GM23338 (cell line): Measurements from ENCODE around the gene TYMS. TPM values are rescaled to one million over a fixed set of nuclear protein-coding genes. Genes with fewer than 3 reads are reported as not detected.

Experiments
- ATAC-seq: fragments of 200-7000 bp; cut with Tn5 transposase; 3 replicates; pipeline ENCODE4 v1.9.1; 2020
- DNase-seq: peaks from one replicate; pipeline ENCODE4 v3.0.0-alpha.2; 2015; ENCODE audit warnings: low spot score
- H2AFZ ChIP-seq: fragments of 200-600 bp; sonication (generic); 2 replicates; pipeline ENCODE4 v1.8.0; 2016; ENCODE audit warnings: antibody characterized with exemption, mild to moderate bottlenecking, moderate library complexity
- H3F3A ChIP-seq: fragments of 200-600 bp; sonication (generic); replicated peaks from 2 replicates; pipeline ENCODE4 v1.8.0; 2017; ENCODE audit warnings: antibody characterized with exemption, mixed run types, low read depth
- H3K27ac ChIP-seq: fragments of 200-600 bp; sonication (generic); 2 replicates; pipeline ENCODE4 v1.6.1; 2016; ENCODE audit warnings: low read depth
- H3K27me3 ChIP-seq: fragments of 200-600 bp; sonication (generic); 2 replicates; pipeline ENCODE4 v1.8.0; 2016; ENCODE audit warnings: mild to moderate bottlenecking, mixed run types, moderate library complexity; ENCODE audit not compliant: insufficient read depth
- H3K36me3 ChIP-seq: fragments of 200-600 bp; sonication (generic); 2 replicates; pipeline ENCODE4 v1.8.0; 2016; ENCODE audit warnings: mild to moderate bottlenecking; ENCODE audit not compliant: insufficient read depth
- H3K4me1 ChIP-seq: fragments of 200-600 bp; sonication (generic); 2 replicates; pipeline ENCODE4 v1.8.0; 2016; ENCODE audit warnings: mild to moderate bottlenecking, moderate library complexity; ENCODE audit not compliant: insufficient read depth
- H3K4me2 ChIP-seq: fragments of 200-600 bp; sonication (generic); 2 replicates; pipeline ENCODE4 v1.7.1; 2017; ENCODE audit warnings: mixed run types
- H3K4me3 ChIP-seq: fragments of 200-600 bp; sonication (generic); 2 replicates; pipeline ENCODE4 v1.6.1; 2016; ENCODE audit warnings: mixed run types
- H3K79me2 ChIP-seq: fragments of 200-600 bp; sonication (generic); replicated peaks from 2 replicates; pipeline ENCODE4 v1.8.0; 2017; ENCODE audit warnings: mild to moderate bottlenecking; ENCODE audit not compliant: insufficient read depth
- H3K9me2 ChIP-seq: fragments of 200-600 bp; sonication (generic); 2 replicates; pipeline ENCODE4 v1.8.0; 2017; ENCODE audit not compliant: insufficient read depth
- H4K20me1 ChIP-seq: fragments of 200-600 bp; sonication (generic); replicated peaks from 2 replicates; pipeline ENCODE4 v1.8.0; 2017; ENCODE audit warnings: mild to moderate bottlenecking; ENCODE audit not compliant: insufficient read depth
- H3K27ac Mint-ChIP-seq: 2 replicates; pipeline ENCODE4 v1.8.0; 2020; ENCODE audit warnings: inconsistent platforms, mild to moderate bottlenecking, moderate library complexity, mixed read lengths
- H3K27me3 Mint-ChIP-seq: 3 replicates; pipeline ENCODE4 v1.8.0; 2022; ENCODE audit warnings: low read depth, mild to moderate bottlenecking, moderate library complexity, mixed read lengths, inconsistent platforms; ENCODE audit not compliant: insufficient read depth, poor library complexity
- H3K36me3 Mint-ChIP-seq: 3 replicates; pipeline ENCODE4 v1.8.0; 2021; ENCODE audit warnings: low read depth, mild to moderate bottlenecking, inconsistent platforms, moderate library complexity, mixed read lengths
- H3K4me1 Mint-ChIP-seq: 3 replicates; pipeline ENCODE4 v1.8.0; 2020; ENCODE audit warnings: mild to moderate bottlenecking, inconsistent platforms, mixed read lengths
- H3K4me3 Mint-ChIP-seq: 3 replicates; pipeline ENCODE4 v1.8.0; 2021; ENCODE audit warnings: moderate library complexity, mild to moderate bottlenecking, inconsistent platforms, mixed read lengths
- H3K9me3 Mint-ChIP-seq: 3 replicates; pipeline ENCODE4 v1.8.0; 2020; ENCODE audit warnings: moderate library complexity, mild to moderate bottlenecking, inconsistent platforms, mixed read lengths
- CREB1 ChIP-seq: fragments of 250-450 bp; sonication (Bioruptor Pico); IDR thresholded peaks from 2 replicates; pipeline ENCODE4 v1.5.0; 2020; ENCODE audit warnings: low read depth, mild to moderate bottlenecking, moderate library complexity
- ETS1 ChIP-seq: IDR thresholded peaks from 2 replicates; pipeline ENCODE4 v1.6.1; 2016; ENCODE audit warnings: antibody characterized with exemption
- EZH2 ChIP-seq: fragments of 200-600 bp; sonication (generic); IDR thresholded peaks from one replicate; pipeline ENCODE4 v1.8.0; 2017; ENCODE audit warnings: antibody characterized with exemption, mild to moderate bottlenecking, low read depth; ENCODE audit not compliant: unreplicated experiment
- EZH2phosphoT487 ChIP-seq: fragments of 200-600 bp; sonication (generic); IDR thresholded peaks from one replicate; pipeline ENCODE4 v1.8.1; 2018; ENCODE audit warnings: antibody characterized with exemption; ENCODE audit not compliant: unreplicated experiment
- JUNB ChIP-seq: IDR thresholded peaks from one replicate; pipeline ENCODE4 v1.6.1; 2016; ENCODE audit warnings: antibody characterized with exemption; ENCODE audit not compliant: unreplicated experiment
- NANOG ChIP-seq: IDR thresholded peaks from 2 replicates; pipeline ENCODE4 v1.6.1; 2016; ENCODE audit warnings: antibody characterized with exemption, borderline replicate concordance
- POLR2AphosphoS5 ChIP-seq: IDR thresholded peaks from 2 replicates; pipeline ENCODE4 v1.6.1; 2016; ENCODE audit warnings: antibody characterized with exemption, low read depth
- REST ChIP-seq: IDR thresholded peaks from one replicate; pipeline ENCODE4 v1.6.1; 2018; ENCODE audit warnings: antibody characterized with exemption; ENCODE audit not compliant: unreplicated experiment
- STAT1 ChIP-seq: IDR thresholded peaks from one replicate; pipeline ENCODE4 v1.6.1; 2016; ENCODE audit warnings: antibody characterized with exemption; ENCODE audit not compliant: unreplicated experiment
- ZNF114 ChIP-seq: fragments of 250-450 bp; sonication (Bioruptor Pico); IDR thresholded peaks from 2 replicates; pipeline ENCODE4 v1.5.0; 2020; ENCODE audit warnings: mild to moderate bottlenecking, moderate library complexity
- ZNF331 ChIP-seq: fragments of 250-450 bp; sonication (Bioruptor Pico); IDR thresholded peaks from 2 replicates; pipeline ENCODE4 v1.5.0; 2020; ENCODE audit warnings: low read depth, mild to moderate bottlenecking, moderate library complexity
- ZNF462 ChIP-seq: fragments of 250-450 bp; sonication (Bioruptor Pico); IDR thresholded peaks from 2 replicates; pipeline ENCODE4 v1.5.0; 2020; ENCODE audit warnings: mild to moderate bottlenecking, moderate library complexity
- polyA plus RNA-seq: library from polyadenylated mRNA; unstranded; fragments of >200 nt; fragmentation: Nextera tagmentation; extraction: Ambion mirVana; gene quantifications from 2 replicates; pipeline ENCODE4 v1.2.1, GENCODE V29; 2016
- total RNA-seq: library from RNA; depleted of rRNA; stranded (reverse); fragments of >200 nt; shearing (Covaris generic); gene quantifications from 2 replicates; pipeline ENCODE4 v1.2.3, GENCODE V29; 2014
- TF ChIP-seq, protein P1 (sequence below), 2 experiments: fragments of 200-600 bp in 1 of 2; sonication (generic) in 1 of 2; conservative IDR thresholded peaks; 2 replicates each; pipeline versions ENCODE4 v1.5.1 to v1.6.1; 2016 to 2017; ENCODE audit warnings: antibody characterized with exemption in 2 of 2, low read depth in 2 of 2, mild to moderate bottlenecking in 2 of 2, moderate library complexity in 1 of 2

The TYMS gene
- total and polyA plus RNA-seq, 2 experiments from 2014 or later, result 52.9 to 72.3 TPM

DNA sequence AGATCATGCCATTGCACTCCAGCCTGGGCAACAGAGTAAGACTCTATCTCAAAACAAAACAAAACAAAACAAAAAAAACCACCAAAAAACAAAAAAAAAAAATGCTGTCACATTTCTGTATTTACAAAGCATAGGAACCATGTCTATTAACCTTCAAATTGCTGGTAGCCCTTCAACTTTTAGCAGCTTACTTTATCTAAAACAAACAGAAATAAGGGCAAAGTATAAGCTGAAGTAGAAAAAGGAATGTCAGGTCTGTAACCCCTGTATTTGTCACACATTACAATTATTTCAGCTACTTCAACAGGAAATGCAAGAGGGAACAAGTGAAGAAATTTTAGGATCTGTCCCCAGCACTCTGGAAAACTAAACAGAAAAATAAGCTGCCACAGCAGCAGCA lies 25.4 kb downstream of the TYMS start (continued):
- no peak for TF ChIP-seq EZH2phosphoT487
- no peak for TF ChIP-seq STAT1

- H3K4me1 Mint-ChIP-seq, result peaks cover 37% of the 10 kb centered on the region
- Histone ChIP-seq H3K36me3 (peaks cover 11% of the 10 kb centered on the region; the same call in 1 of the 2 replicates), H3K9me2 (no peaks in the 10 kb centered on the region), H3K79me2 (no peaks in the 10 kb centered on the region), H3K27ac (no peak overlapping the region), H3K4me2 (no peak overlapping the region), H3K4me1 (peaks cover 15% of the 10 kb centered on the region; the same call in 1 of the 2 replicates), H3F3A (no peaks in the 10 kb centered on the region), H2AFZ (no peak overlapping the region), H4K20me1 (peaks cover 4% of the 10 kb centered on the region), H3K4me3 (no peak overlapping the region), H3K27me3 (no peaks in the 10 kb centered on the region)
- TF ChIP-seq EZH2, result no peak
- no peak for TF ChIP-seq ZNF114 (CRISPR knock-in tag)
- no peak for TF ChIP-seq POLR2AphosphoS5
- TF ChIP-seq NANOG, result no peak
- TF ChIP-seq, protein P1, sequence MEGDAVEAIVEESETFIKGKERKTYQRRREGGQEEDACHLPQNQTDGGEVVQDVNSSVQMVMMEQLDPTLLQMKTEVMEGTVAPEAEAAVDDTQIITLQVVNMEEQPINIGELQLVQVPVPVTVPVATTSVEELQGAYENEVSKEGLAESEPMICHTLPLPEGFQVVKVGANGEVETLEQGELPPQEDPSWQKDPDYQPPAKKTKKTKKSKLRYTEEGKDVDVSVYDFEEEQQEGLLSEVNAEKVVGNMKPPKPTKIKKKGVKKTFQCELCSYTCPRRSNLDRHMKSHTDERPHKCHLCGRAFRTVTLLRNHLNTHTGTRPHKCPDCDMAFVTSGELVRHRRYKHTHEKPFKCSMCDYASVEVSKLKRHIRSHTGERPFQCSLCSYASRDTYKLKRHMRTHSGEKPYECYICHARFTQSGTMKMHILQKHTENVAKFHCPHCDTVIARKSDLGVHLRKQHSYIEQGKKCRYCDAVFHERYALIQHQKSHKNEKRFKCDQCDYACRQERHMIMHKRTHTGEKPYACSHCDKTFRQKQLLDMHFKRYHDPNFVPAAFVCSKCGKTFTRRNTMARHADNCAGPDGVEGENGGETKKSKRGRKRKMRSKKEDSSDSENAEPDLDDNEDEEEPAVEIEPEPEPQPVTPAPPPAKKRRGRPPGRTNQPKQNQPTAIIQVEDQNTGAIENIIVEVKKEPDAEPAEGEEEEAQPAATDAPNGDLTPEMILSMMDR (conservative IDR thresholded peaks at IDR 0.05; ENCODE audit: low read depth in 2 of 2), result no peak
- no peak for TF ChIP-seq EZH2phosphoT487
- TF ChIP-seq ZNF462 (CRISPR knock-in tag), result no peak
- no peak for TF ChIP-seq JUNB
- TF ChIP-seq CREB1 (CRISPR knock-in tag), result no peak
- TF ChIP-seq STAT1, result no peak
- TF ChIP-seq REST, result no peak
- TF ChIP-seq ZNF331, result no peak
- TF ChIP-seq ETS1, result no peak
- no peak overlapping the region for H3K4me3 Mint-ChIP-seq
- no peak overlapping the region for H3K27ac Mint-ChIP-seq
- H3K27me3 Mint-ChIP-seq, result peaks cover 19% of the 10 kb centered on the region
- H3K36me3 Mint-ChIP-seq, result peaks cover 75% of the 10 kb centered on the region; the same call in 2 of the 3 replicates
- H3K9me3 Mint-ChIP-seq, result no peaks in the 10 kb centered on the region
- no peak for ATAC-seq
- no peak for DNase-seq
These were observed 26.1 kb downstream of the TYMS start for GRCh38 chr18:683531-683930.
